ENCODE measurements around the gene ACAD10. TPM values are rescaled to one million over a fixed set of nuclear protein-coding genes. Genes with fewer than 3 reads are reported as not detected.

The ACAD10 gene
- 100 to 1,000 TPM in 1 of 4 donors, 10 to 100 TPM in 3; 49.0 to 198 (median 54.7) TPM for total RNA-seq

DNA sequence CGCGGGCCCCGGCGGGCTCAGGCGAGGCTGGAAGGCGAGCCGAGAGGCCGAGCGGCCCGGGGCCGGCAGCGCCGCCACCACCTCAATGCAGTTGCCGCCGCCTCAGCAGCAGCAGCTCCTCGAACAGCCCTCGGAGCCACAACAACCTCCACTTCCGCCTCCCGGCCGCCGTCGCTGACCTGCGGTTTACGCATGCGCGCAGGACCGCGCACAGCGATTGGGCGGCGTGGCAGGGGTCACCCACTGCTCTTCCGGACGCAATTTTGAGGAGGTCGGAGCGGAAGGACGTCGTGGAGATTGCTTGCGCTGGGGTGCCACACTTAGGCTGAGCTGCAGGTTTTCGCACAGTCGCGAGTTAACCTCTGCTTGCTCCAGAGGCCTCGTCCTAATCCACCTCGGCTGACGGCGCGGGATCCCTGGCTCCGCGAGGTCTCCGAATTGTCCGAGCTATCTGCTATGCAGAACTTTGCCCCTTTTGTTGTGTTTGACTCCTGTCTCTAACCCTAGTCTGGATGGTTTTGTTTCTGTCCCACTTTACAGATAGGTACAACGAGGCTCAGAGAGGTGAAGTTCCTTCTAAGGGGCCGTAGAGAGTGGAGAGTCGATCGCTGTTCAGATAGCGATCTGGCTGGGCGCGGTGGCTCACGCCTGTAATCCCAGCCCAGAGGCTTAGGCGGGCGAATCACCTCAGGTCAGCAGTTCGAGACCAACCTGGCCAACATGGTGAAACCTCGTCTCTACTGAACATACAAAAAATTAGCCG lies at the start of gene ACAD10, which contains the start of gene BRAP:
TSS of gene ACAD10 (plus strand) at position 243 of the 763 bp plus-strand sequence. CDS start 6,657 bp downstream, outside the sequence.
TSS of gene BRAP (minus strand) at position 146 of the 763 bp plus-strand sequence. CDS start 164 bp downstream, outside the sequence.
- WGBS, 2 donors (ENCODE audit: low coverage in 1 of 2), result 0% methylated on average over 3 to 60 of the region's 63 CpGs
- DNase-seq, result peak; percentile 97
- peak within 1 kb of the TSS; percentile 91 to 93 (median 92) for H3K27ac ChIP-seq
- TF ChIP-seq POLR2AphosphoS5 (IDR thresholded peaks at IDR 0.05) (peak; percentile 95 to 96 (median 95)), EP300 (IDR thresholded peaks at IDR 0.05; ENCODE audit: low read depth) (no peak), POLR2A (IDR thresholded peaks at IDR 0.05) (peak; percentile 90)
- TF ChIP-seq, protein P1, sequence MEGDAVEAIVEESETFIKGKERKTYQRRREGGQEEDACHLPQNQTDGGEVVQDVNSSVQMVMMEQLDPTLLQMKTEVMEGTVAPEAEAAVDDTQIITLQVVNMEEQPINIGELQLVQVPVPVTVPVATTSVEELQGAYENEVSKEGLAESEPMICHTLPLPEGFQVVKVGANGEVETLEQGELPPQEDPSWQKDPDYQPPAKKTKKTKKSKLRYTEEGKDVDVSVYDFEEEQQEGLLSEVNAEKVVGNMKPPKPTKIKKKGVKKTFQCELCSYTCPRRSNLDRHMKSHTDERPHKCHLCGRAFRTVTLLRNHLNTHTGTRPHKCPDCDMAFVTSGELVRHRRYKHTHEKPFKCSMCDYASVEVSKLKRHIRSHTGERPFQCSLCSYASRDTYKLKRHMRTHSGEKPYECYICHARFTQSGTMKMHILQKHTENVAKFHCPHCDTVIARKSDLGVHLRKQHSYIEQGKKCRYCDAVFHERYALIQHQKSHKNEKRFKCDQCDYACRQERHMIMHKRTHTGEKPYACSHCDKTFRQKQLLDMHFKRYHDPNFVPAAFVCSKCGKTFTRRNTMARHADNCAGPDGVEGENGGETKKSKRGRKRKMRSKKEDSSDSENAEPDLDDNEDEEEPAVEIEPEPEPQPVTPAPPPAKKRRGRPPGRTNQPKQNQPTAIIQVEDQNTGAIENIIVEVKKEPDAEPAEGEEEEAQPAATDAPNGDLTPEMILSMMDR (IDR thresholded peaks at IDR 0.05), result no peak
- peaks cover 0 to 10% (median 4%) of the 10 kb centered on the region in 4 donors for H3K36me3 ChIP-seq
- peak within 1 kb of the TSS; percentile 59 to 99 (median 95) for H3K4me3 ChIP-seq
- H3K9me3 ChIP-seq, result no peaks in the 10 kb centered on the region
- H3K4me1 ChIP-seq, result peaks cover 19 to 26% (median 20%) of the 10 kb centered on the region in 4 donors
- in situ Hi-C loops (cut with MboI; ENCODE audit: low pct_ligation_motif_present in 1 of 4, low pct_unique_long_range_greater_than_20kb in 1 of 4, low sequenced_read_pairs in 3 of 4), result no loop called here
- no peaks in the 10 kb centered on the region for H3K27me3 ChIP-seq
- intact Hi-C loops (cut with DNase I; ENCODE audit: low total_unique reads), result no loop called here

DNA sequence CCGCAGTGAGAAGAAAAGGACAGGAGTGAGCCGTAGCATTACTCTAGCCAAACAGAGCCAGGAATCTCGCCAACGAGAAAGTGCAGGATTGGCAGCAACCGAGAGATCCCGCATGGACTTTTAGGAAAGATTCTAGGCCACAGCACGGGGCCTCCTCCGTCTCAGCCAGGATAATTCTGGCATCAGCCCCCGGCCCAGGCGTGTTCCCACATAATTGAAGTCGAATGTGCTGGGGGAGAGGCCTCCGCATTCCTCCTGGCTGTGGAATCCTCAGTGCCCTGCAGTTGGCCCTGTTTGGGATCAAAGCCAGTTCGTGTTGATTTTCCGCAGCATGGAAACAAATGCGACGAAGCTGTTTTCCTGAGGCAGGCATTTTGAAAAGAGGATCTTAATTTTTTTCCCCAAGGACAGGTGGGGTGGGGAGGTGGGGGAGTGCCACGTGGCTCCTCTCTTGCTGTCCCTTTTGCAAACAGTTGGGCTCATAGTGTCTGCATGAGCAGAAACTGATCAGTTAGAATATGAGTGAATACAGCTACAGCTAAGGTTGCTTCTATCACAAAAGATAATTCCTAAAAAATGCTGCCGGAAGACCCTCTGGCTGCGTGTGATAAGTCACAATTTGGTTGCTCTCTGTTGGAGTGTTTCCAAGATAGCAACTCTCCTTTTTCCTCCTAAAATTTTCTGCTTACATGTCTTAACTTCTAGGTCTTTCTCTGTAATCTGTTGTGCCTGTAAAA lies 49.5 kb upstream of the ACAD10 start:
- intact Hi-C loops (cut with DNase I; ENCODE audit: low total_unique reads) (no loop called here), in situ Hi-C loops (cut with MboI; ENCODE audit: low pct_ligation_motif_present in 1 of 4, low pct_unique_long_range_greater_than_20kb in 1 of 4, low sequenced_read_pairs in 3 of 4) (no loop called here)
- Histone ChIP-seq H3K36me3 (no peaks in the 10 kb centered on the region), H3K27me3 (no peaks in the 10 kb centered on the region), H3K27ac (peak overlapping the region; percentile 42 to 73 (median 58)), H3K4me1 (peaks cover 0 to 13% (median 9%) of the 10 kb centered on the region in 4 donors), H3K9me3 (no peaks in the 10 kb centered on the region), H3K4me3 (no peak overlapping the region)
- TF ChIP-seq POLR2A (IDR thresholded peaks at IDR 0.05) (no peak), EP300 (IDR thresholded peaks at IDR 0.05; ENCODE audit: low read depth) (no peak), POLR2AphosphoS5 (IDR thresholded peaks at IDR 0.05) (no peak)
- TF ChIP-seq, protein P1 (IDR thresholded peaks at IDR 0.05), result no peak
- peak; percentile 23 for DNase-seq
- 55 to 77% methylated on average over 4 to 19 of the region's 19 CpGs for WGBS, 2 donors (ENCODE audit: low coverage in 1 of 2)

DNA sequence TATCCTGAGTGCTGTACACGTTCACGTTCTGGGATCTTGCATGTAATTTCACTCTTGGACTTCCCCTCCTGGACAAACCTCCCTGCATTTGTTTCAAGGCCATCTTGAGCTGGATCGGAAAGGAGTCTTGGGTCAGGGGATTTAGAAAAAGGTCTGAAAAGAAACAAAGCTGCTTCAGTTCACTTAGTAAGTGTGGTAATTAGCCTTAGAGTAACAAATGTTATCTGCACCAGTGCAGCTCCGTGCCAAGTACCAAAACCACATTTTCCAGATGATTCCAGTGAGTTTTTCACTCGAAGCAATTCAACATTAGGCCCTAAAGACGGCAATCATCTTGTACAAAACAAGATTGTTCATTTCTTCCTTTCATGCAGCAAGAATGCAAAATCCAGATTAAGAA lies 47.3 kb upstream of the ACAD10 start:
- no peak overlapping the region for H3K4me3 ChIP-seq
- peaks cover 6 to 28% (median 12%) of the 10 kb centered on the region in 4 donors for H3K4me1 ChIP-seq
- TF ChIP-seq, protein P1 (IDR thresholded peaks at IDR 0.05), result no peak
- no peak for TF ChIP-seq EP300 (IDR thresholded peaks at IDR 0.05; ENCODE audit: low read depth)
- in situ Hi-C loops (cut with MboI; ENCODE audit: low pct_ligation_motif_present in 1 of 4, low pct_unique_long_range_greater_than_20kb in 1 of 4, low sequenced_read_pairs in 3 of 4) (no loop called here), intact Hi-C loops (cut with DNase I; ENCODE audit: low total_unique reads) (no loop called here)
- H3K27ac ChIP-seq, result no peak overlapping the region
- WGBS, 2 donors (ENCODE audit: low coverage in 1 of 2), result 60 to 88% methylated on average over 5 to 6 of the region's 6 CpGs
- no peaks in the 10 kb centered on the region for H3K9me3 ChIP-seq
- peaks cover 0 to 10% (median 0%) of the 10 kb centered on the region in 4 donors for H3K36me3 ChIP-seq
- DNase-seq, result no peak
- no peaks in the 10 kb centered on the region for H3K27me3 ChIP-seq

DNA sequence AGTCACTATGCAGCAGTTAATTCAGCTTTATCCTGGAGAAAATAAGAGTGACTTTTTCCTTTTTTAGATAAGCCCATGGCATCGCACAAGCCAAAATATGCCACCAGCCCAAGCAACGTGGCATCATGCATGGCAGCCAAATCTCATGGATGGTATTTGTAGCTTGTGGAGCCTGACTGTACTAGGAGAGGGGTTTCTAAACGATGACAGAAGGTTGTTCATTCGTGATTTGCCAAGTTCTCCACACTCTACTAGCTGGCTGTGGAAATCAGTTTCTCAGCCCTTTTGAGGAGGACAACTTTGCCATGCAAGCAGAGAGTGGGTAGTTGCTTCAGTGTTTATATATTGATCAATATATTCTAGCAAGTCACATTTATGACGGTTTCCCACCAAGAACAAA lies 45.3 kb upstream of the ACAD10 start:
- in situ Hi-C loops (cut with MboI; ENCODE audit: low pct_ligation_motif_present in 1 of 4, low pct_unique_long_range_greater_than_20kb in 1 of 4, low sequenced_read_pairs in 3 of 4) (no loop called here), intact Hi-C loops (cut with DNase I; ENCODE audit: low total_unique reads) (no loop called here)
- H3K9me3 ChIP-seq, result no peaks in the 10 kb centered on the region
- TF ChIP-seq EP300 (IDR thresholded peaks at IDR 0.05; ENCODE audit: low read depth) (no peak), POLR2A (IDR thresholded peaks at IDR 0.05) (no peak)
- TF ChIP-seq, protein P1 (IDR thresholded peaks at IDR 0.05), result no peak
- 89 to 100% methylated on average over 1 to 5 of the region's 5 CpGs for WGBS, 2 donors (ENCODE audit: low coverage in 1 of 2)
- H3K27me3 ChIP-seq, result no peaks in the 10 kb centered on the region
- DNase-seq, result no peak
- no peak overlapping the region for H3K27ac ChIP-seq
- peaks cover 0 to 28% (median 4%) of the 10 kb centered on the region in 4 donors for H3K36me3 ChIP-seq
- H3K4me1 ChIP-seq, result peaks cover 6 to 33% (median 16%) of the 10 kb centered on the region in 4 donors
- H3K4me3 ChIP-seq, result no peak overlapping the region
